Measurements from ENCODE around the gene TCEA2.

DNA sequence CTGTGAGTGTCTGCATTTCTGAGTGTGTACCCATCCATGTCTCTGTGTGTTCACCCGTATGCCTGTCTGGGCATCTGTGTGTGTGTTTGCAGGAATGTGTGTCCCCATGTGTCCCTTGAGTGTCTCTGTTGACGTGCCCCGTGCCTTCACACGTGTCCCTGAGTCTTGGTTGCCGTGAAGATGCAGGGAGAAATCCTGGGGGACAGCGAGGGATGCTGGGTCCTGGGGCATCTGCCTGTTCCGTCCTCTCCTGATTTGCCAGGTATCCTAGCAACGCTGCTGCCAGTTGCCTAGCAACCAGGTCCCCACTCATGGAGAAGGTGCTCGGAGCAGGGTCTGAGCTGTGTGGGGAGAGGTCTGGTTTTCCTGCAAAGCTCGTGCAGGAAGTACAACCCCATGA is 27.2 kb downstream of the TCEA2 start:
- TF ChIP-seq GATA3 (IDR thresholded peaks at IDR 0.05; ENCODE audit: low read depth, low read length) (no peak), GATA2 (IDR thresholded peaks at IDR 0.05; ENCODE audit: low read depth, low read length) (no peak)
